ENCODE results near the gene ITPR1. TPM values are rescaled to one million over a fixed set of nuclear protein-coding genes. Genes with fewer than 3 reads are reported as not detected.
"Not testable (repeated sequence)": the region's sequence is repeated elsewhere in the genome, so short reads cannot be mapped to it uniquely, and the experiment has no call there.

Gene ITPR1
- total RNA-seq, 1 donor from 2014 or later, result 251 TPM

- no peak for DNase-seq (ENCODE audit: low spot score)
Observed at GRCh38 chr3:4570840-4571621, 77.9 kb downstream of the ITPR1 start.

GRCh38 chr3:4571690-4572334 is 78.7 kb downstream of the ITPR1 start:
- DNase-seq (ENCODE audit: low spot score), result no peak

GRCh38 chr3:4573153-4573552 is 80.0 kb downstream of the ITPR1 start:
- no peak for DNase-seq (ENCODE audit: low spot score)

GRCh38 chr3:4574426-4574965 is 81.3 kb downstream of the ITPR1 start:
- DNase-seq (ENCODE audit: low spot score), result no peak

GRCh38 chr3:4575381-4575780 is 82.2 kb downstream of the ITPR1 start:
- no peak for DNase-seq (ENCODE audit: low spot score)

GRCh38 chr3:4577721-4578120 is 84.6 kb downstream of the ITPR1 start:
- no peak for DNase-seq (ENCODE audit: low spot score)

- DNase-seq (ENCODE audit: low spot score), result no peak
Observed at GRCh38 chr3:4580346-4581123, 87.4 kb downstream of the ITPR1 start.

- DNase-seq (ENCODE audit: low spot score), result no peak
Observed at GRCh38 chr3:4581124-4581424, 87.9 kb downstream of the ITPR1 start.

GRCh38 chr3:4581498-4581897 is 88.3 kb downstream of the ITPR1 start:
- no peak for DNase-seq (ENCODE audit: low spot score)

GRCh38 chr3:4581920-4582611 is 88.9 kb downstream of the ITPR1 start:
- DNase-seq (ENCODE audit: low spot score), result no peak

- peak; percentile 76 for DNase-seq (ENCODE audit: low spot score)
Observed at GRCh38 chr3:4582624-4583023, 89.5 kb downstream of the ITPR1 start.

GRCh38 chr3:4583416-4583815 is 90.3 kb downstream of the ITPR1 start:
- DNase-seq (ENCODE audit: low spot score), result peak; percentile 87

- DNase-seq (ENCODE audit: low spot score), result peak; percentile 70
Observed at GRCh38 chr3:4584456-4585249, 91.5 kb downstream of the ITPR1 start.

GRCh38 chr3:4586381-4586780 is 93.2 kb downstream of the ITPR1 start:
- DNase-seq (ENCODE audit: low spot score), result no peak

GRCh38 chr3:4587061-4587837 is 94.1 kb downstream of the ITPR1 start:
- no peak for DNase-seq (ENCODE audit: low spot score)

- no peak for DNase-seq (ENCODE audit: low spot score)
Observed at GRCh38 chr3:4587838-4588105, 94.6 kb downstream of the ITPR1 start.

GRCh38 chr3:4588466-4588865 is 95.3 kb downstream of the ITPR1 start:
- no peak for DNase-seq (ENCODE audit: low spot score)

- peak; percentile 75 for DNase-seq (ENCODE audit: low spot score)
Observed at GRCh38 chr3:4589475-4590097, 96.4 kb downstream of the ITPR1 start.

- DNase-seq (ENCODE audit: low spot score), result not testable (repeated sequence)
Observed at GRCh38 chr3:4590849-4591248, 97.7 kb downstream of the ITPR1 start.

- DNase-seq (ENCODE audit: low spot score), result no peak
Observed at GRCh38 chr3:4591669-4592068, 98.5 kb downstream of the ITPR1 start.
